Neural cell (in vitro differentiated cells): ENCODE data around the gene KRTAP5-9. TPM values are rescaled to one million over a fixed set of nuclear protein-coding genes. Genes with fewer than 3 reads are reported as not detected.
"Not testable (repeated sequence)": the region's sequence is repeated elsewhere in the genome, so short reads cannot be mapped to it uniquely, and the experiment has no call there.

ENCODE experiments used
- H2AFZ ChIP-seq: fragments of 200-600, 300-800 bp; sonication (generic), shearing (Covaris generic); 2 replicates; pipeline ENCODE4 v1.6.0; 2014; ENCODE audit warnings: low read depth, mild to moderate bottlenecking, antibody characterized with exemption, low read length, moderate library complexity
- H3F3A ChIP-seq: fragments of 200-600 bp; shearing (Covaris generic); 2 replicates; pipeline ENCODE4 v1.6.1; 2016; ENCODE audit warnings: mild to moderate bottlenecking, moderate library complexity, mixed read lengths, antibody characterized with exemption, low read length; ENCODE audit not compliant: insufficient read depth, poor library complexity, severe bottlenecking
- H3K27ac ChIP-seq: fragments of 200-600, 300-800 bp; sonication (generic), shearing (Covaris generic); 2 replicates; pipeline ENCODE4 v1.5.1; 2014; ENCODE audit warnings: mild to moderate bottlenecking, low read length, moderate library complexity
- H3K27me3 ChIP-seq: fragments of 300-800, 200-600 bp; sonication (generic), shearing (Covaris generic); 2 replicates; pipeline ENCODE4 v1.6.0; 2014; ENCODE audit warnings: mild to moderate bottlenecking, low read depth, low read length, moderate library complexity; ENCODE audit not compliant: insufficient read depth
- H3K36me3 ChIP-seq: fragments of 300-800, 200-600 bp; sonication (generic), shearing (Covaris generic); 2 replicates; pipeline ENCODE4 v1.5.1; 2014; ENCODE audit warnings: mild to moderate bottlenecking, antibody characterized with exemption, low read length, moderate library complexity; ENCODE audit not compliant: insufficient read depth
- H3K4me2 ChIP-seq: fragments of 300-800, 200-600 bp; sonication (generic), shearing (Covaris generic); 2 replicates; pipeline ENCODE4 v1.6.0; 2014; ENCODE audit warnings: mild to moderate bottlenecking, low read length
- H3K4me3 ChIP-seq: fragments of 300-800, 200-600 bp; sonication (generic), shearing (Covaris generic); 2 replicates; pipeline ENCODE4 v1.5.1; 2014; ENCODE audit warnings: mild to moderate bottlenecking, low read length, moderate library complexity
- H3K79me2 ChIP-seq: fragments of 200-600 bp; shearing (Covaris generic); replicated peaks from 2 replicates; pipeline ENCODE4 v1.6.0; 2014; ENCODE audit warnings: mild to moderate bottlenecking, low read length, moderate library complexity; ENCODE audit not compliant: insufficient read depth
- H3K9ac ChIP-seq: fragments of 300-800, 200-600 bp; sonication (generic), shearing (Covaris generic); 2 replicates; pipeline ENCODE4 v1.6.1; 2016; ENCODE audit warnings: mild to moderate bottlenecking, low read length, mixed read lengths
- H3K9me2 ChIP-seq: fragments of 200-600 bp; shearing (Covaris generic); 2 replicates; pipeline ENCODE4 v1.6.1; 2016; ENCODE audit warnings: mild to moderate bottlenecking, low read length, mixed read lengths; ENCODE audit not compliant: insufficient read depth
- H3K9me3 ChIP-seq: fragments of 200-600, 300-800 bp; sonication (generic), shearing (Covaris generic); 2 replicates; pipeline ENCODE4 v1.6.1; 2016; ENCODE audit warnings: mild to moderate bottlenecking, mixed run types, low read length, moderate library complexity, mixed read lengths
- H4K20me1 ChIP-seq: fragments of 200-600 bp; shearing (Covaris generic); 2 replicates; pipeline ENCODE4 v1.6.1; 2016; ENCODE audit warnings: mild to moderate bottlenecking, mixed run types; ENCODE audit not compliant: insufficient read depth
- EP300 ChIP-seq: fragments of 450-650 bp; conservative IDR thresholded peaks from 2 replicates; pipeline ENCODE4 v1.6.1; 2014; ENCODE audit warnings: antibody characterized with exemption, mild to moderate bottlenecking, moderate library complexity; ENCODE audit not compliant: poor library complexity, severe bottlenecking
- EZH2 ChIP-seq: fragments of 200-600, 300-800 bp; shearing (Covaris generic), sonication (generic); IDR thresholded peaks from 2 replicates; pipeline ENCODE4 v1.6.1; 2014; ENCODE audit warnings: antibody characterized with exemption, low read length, borderline replicate concordance, mild to moderate bottlenecking; ENCODE audit not compliant: insufficient read depth, poor library complexity, severe bottlenecking
- MXI1 ChIP-seq: fragments of 450-650 bp; conservative IDR thresholded peaks from 2 replicates; pipeline ENCODE4 v1.6.1; 2014; ENCODE audit warnings: antibody characterized with exemption, mild to moderate bottlenecking; ENCODE audit not compliant: poor library complexity, severe bottlenecking
- POLR2AphosphoS5 ChIP-seq: IDR thresholded peaks from 2 replicates; pipeline ENCODE4 v1.6.1; 2012
- RAD21 ChIP-seq: fragments of 450-650 bp; conservative IDR thresholded peaks from 2 replicates; pipeline ENCODE4 v1.6.1; 2014; ENCODE audit warnings: antibody characterized with exemption, mild to moderate bottlenecking, moderate library complexity
- REST ChIP-seq: IDR thresholded peaks from 2 replicates; pipeline ENCODE4 v1.6.1; 2012; ENCODE audit warnings: borderline replicate concordance
- SMC3 ChIP-seq: fragments of 450-650 bp; conservative IDR thresholded peaks from 2 replicates; pipeline ENCODE4 v1.6.1; 2014; ENCODE audit warnings: antibody characterized with exemption, mild to moderate bottlenecking, moderate library complexity; ENCODE audit not compliant: poor library complexity
- TAF1 ChIP-seq: IDR thresholded peaks from 2 replicates; pipeline ENCODE4 v1.6.1; 2012; ENCODE audit warnings: low read depth
- polyA plus RNA-seq: library from polyadenylated mRNA; depleted of rRNA; stranded (reverse); fragments of >200 nt; gene quantifications from 2 replicates; pipeline ENCODE4 v1.2.3, GENCODE V29; 2014
- TF ChIP-seq, protein P1 (sequence below): fragments of 450-650 bp; IDR thresholded peaks from 2 replicates; pipeline ENCODE4 v1.5.1; 2014; ENCODE audit warnings: antibody characterized with exemption, mild to moderate bottlenecking, moderate library complexity; ENCODE audit not compliant: poor library complexity, severe bottlenecking

Gene KRTAP5-9
- polyA plus RNA-seq, 1 donor from 2014 or later, result not detected

DNA sequence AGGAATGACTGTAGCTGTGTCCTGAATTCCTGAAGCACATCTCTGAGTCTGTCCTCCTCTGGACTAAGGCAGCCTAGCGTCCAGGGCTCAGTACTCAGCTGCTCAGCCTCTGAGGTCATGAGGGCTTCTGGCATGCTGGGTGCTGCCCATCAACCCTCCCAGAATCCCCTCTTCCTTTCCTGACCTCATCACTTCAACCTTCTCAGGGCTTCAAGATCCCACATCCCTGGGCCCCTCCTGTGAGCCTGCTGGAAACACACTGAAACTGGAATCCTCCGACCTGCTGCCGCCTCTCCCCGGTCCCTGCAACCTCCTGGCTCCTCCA is 9.6 kb upstream of the KRTAP5-9 start:
- no peak overlapping the region for H3K27ac ChIP-seq
- H4K20me1 ChIP-seq, result no peaks in the 10 kb centered on the region
- no peak overlapping the region for H3K9ac ChIP-seq
- H2AFZ ChIP-seq, result no peak overlapping the region
- no peak for TF ChIP-seq EZH2
- TF ChIP-seq, protein P1, sequence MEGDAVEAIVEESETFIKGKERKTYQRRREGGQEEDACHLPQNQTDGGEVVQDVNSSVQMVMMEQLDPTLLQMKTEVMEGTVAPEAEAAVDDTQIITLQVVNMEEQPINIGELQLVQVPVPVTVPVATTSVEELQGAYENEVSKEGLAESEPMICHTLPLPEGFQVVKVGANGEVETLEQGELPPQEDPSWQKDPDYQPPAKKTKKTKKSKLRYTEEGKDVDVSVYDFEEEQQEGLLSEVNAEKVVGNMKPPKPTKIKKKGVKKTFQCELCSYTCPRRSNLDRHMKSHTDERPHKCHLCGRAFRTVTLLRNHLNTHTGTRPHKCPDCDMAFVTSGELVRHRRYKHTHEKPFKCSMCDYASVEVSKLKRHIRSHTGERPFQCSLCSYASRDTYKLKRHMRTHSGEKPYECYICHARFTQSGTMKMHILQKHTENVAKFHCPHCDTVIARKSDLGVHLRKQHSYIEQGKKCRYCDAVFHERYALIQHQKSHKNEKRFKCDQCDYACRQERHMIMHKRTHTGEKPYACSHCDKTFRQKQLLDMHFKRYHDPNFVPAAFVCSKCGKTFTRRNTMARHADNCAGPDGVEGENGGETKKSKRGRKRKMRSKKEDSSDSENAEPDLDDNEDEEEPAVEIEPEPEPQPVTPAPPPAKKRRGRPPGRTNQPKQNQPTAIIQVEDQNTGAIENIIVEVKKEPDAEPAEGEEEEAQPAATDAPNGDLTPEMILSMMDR, result no peak
- TF ChIP-seq RAD21, result no peak
- TF ChIP-seq SMC3, result no peak
- no peak for TF ChIP-seq POLR2AphosphoS5
- no peak for TF ChIP-seq MXI1
- no peak for TF ChIP-seq EP300
- TF ChIP-seq TAF1, result no peak
- TF ChIP-seq REST, result no peak
- no peaks in the 10 kb centered on the region for H3K79me2 ChIP-seq
- no peak overlapping the region for H3K4me2 ChIP-seq
- H3K4me3 ChIP-seq, result no peak overlapping the region
- no peaks in the 10 kb centered on the region for H3K27me3 ChIP-seq
- no peaks in the 10 kb centered on the region for H3K9me2 ChIP-seq
- H3K9me3 ChIP-seq, result no peaks in the 10 kb centered on the region
- H3K36me3 ChIP-seq, result no peaks in the 10 kb centered on the region
- no peaks in the 10 kb centered on the region for H3F3A ChIP-seq

GRCh38 chr11:71539017-71539416 is 9.2 kb upstream of the KRTAP5-9 start:
- H3K4me2 ChIP-seq, result no peak overlapping the region
- no peaks in the 10 kb centered on the region for H3K9me2 ChIP-seq
- H3K27me3 ChIP-seq, result no peaks in the 10 kb centered on the region
- H3K9me3 ChIP-seq, result no peaks in the 10 kb centered on the region
- no peaks in the 10 kb centered on the region for H4K20me1 ChIP-seq
- no peaks in the 10 kb centered on the region for H3K36me3 ChIP-seq
- no peak overlapping the region for H3K9ac ChIP-seq
- no peak overlapping the region for H3K4me3 ChIP-seq
- H3F3A ChIP-seq, result no peaks in the 10 kb centered on the region
- H3K79me2 ChIP-seq, result no peaks in the 10 kb centered on the region
- H2AFZ ChIP-seq, result no peak overlapping the region
- H3K27ac ChIP-seq, result no peak overlapping the region
- no peak for TF ChIP-seq RAD21
- no peak for TF ChIP-seq MXI1
- TF ChIP-seq, protein P1, result no peak
- TF ChIP-seq POLR2AphosphoS5, result no peak
- TF ChIP-seq EP300, result no peak
- no peak for TF ChIP-seq REST
- TF ChIP-seq SMC3, result no peak

DNA sequence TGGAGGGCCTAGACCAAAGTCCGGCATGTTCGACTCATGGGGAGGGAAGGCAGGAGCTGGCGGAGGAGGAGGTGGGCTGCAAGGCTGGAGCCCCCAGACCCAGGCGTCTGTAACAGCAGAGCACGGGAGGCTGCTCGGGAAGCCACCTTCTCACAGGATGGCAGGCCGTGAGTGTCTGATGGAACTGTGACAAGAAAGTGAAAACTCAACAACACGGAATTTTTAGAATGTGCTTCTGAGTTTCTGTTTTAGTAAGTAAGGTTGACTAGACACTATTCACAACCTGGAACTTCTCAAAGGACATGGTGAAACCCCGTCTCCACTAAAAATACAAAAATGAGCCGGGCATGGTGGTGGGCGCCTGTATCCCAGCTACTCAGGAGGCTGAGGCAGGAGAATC is 8.2 kb upstream of the KRTAP5-9 start:
- not testable (repeated sequence) for H3K9me3 ChIP-seq, H3K27me3 ChIP-seq, H3K79me2 ChIP-seq, H3K4me3 ChIP-seq, H3K9me2 ChIP-seq, H3K9ac ChIP-seq, H2AFZ ChIP-seq, H3K36me3 ChIP-seq, H3K4me2 ChIP-seq, H4K20me1 ChIP-seq, H3F3A ChIP-seq, H3K27ac ChIP-seq
